HG03196 (cell line): ENCODE measurements around the gene GLIS1.

ENCODE experiments used
- ATAC-seq: cut with Tn5 transposase; IDR thresholded peaks from one replicate; pipeline ENCODE4 v1.9.1; 2021; ENCODE audit not compliant: unreplicated experiment

Gene GLIS1

GRCh38 chr1:53539711-53540603 is 199.0 kb downstream of the GLIS1 start:
- ATAC-seq: no peak

- no peak for ATAC-seq
These were observed 199.7 kb downstream of the GLIS1 start for GRCh38 chr1:53539226-53539625.

- no peak for ATAC-seq
These were observed 202.4 kb downstream of the GLIS1 start for GRCh38 chr1:53536606-53537005.

- ATAC-seq: no peak
These were observed 203.1 kb downstream of the GLIS1 start for GRCh38 chr1:53535846-53536245.

- no peak for ATAC-seq
These were observed 203.7 kb downstream of the GLIS1 start for GRCh38 chr1:53535226-53535625.

GRCh38 chr1:53532912-53533311 is 206.1 kb downstream of the GLIS1 start:
- no peak for ATAC-seq

- ATAC-seq: no peak
These were observed 206.6 kb downstream of the GLIS1 start for GRCh38 chr1:53532377-53532776.

- no peak for ATAC-seq
These were observed 208.4 kb downstream of the GLIS1 start for GRCh38 chr1:53530550-53530949.

- no peak for ATAC-seq
These were observed 209.4 kb downstream of the GLIS1 start for GRCh38 chr1:53529555-53529954.

- no peak for ATAC-seq
These were observed 211.6 kb downstream of the GLIS1 start for GRCh38 chr1:53527368-53527767.

- ATAC-seq: no peak
These were observed 212.4 kb downstream of the GLIS1 start for GRCh38 chr1:53526451-53527101.

GRCh38 chr1:53525595-53525994 is 213.4 kb downstream of the GLIS1 start:
- ATAC-seq: no peak

GRCh38 chr1:53524428-53525375 is 214.3 kb downstream of the GLIS1 start:
- ATAC-seq: no peak

- ATAC-seq: no peak
These were observed 216.9 kb downstream of the GLIS1 start for GRCh38 chr1:53521924-53522552.

GRCh38 chr1:53520481-53520880 is 218.5 kb downstream of the GLIS1 start:
- ATAC-seq: no peak

GRCh38 chr1:53519421-53519820 is 219.5 kb downstream of the GLIS1 start:
- no peak for ATAC-seq

- ATAC-seq: no peak
These were observed 220.2 kb downstream of the GLIS1 start for GRCh38 chr1:53518775-53519174.

GRCh38 chr1:53517821-53518352 is 221.1 kb downstream of the GLIS1 start:
- no peak for ATAC-seq

- no peak for ATAC-seq
These were observed 221.9 kb downstream of the GLIS1 start for GRCh38 chr1:53517109-53517508.

GRCh38 chr1:53516181-53516580 is 222.8 kb downstream of the GLIS1 start:
- no peak for ATAC-seq

- ATAC-seq: no peak
These were observed 224.5 kb downstream of the GLIS1 start for GRCh38 chr1:53514436-53514835.
